Measurements from ENCODE around the gene ALDH1A2. TPM values are rescaled to one million over a fixed set of nuclear protein-coding genes. Genes with fewer than 3 reads are reported as not detected.

The ALDH1A2 gene
- total RNA-seq, 1 experiment from 2014 or later, result 4.0 TPM

DNA sequence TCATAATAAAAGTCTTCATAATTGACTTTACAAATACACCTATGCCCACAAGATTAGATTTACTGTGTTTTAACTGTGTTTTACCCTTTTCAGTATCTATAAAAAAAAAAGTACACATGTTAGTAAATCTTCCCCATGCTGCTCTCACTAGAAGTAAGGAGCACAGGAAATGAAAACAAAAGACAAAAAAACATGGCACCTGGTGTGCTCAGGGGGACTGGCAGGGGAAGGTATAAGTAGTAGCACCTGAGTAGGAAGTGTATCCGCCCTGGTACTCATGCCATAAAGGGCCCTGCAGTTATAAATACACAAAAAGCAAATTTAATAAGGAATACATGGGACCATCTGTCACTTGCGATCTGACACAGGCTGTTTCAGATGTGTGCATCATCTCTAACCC, 8.9 kb upstream of the ALDH1A2 start:
- H3F3A ChIP-seq (ENCODE audit: insufficient read depth, low read depth), result no peaks in the 10 kb centered on the region
- H3K9me3 ChIP-seq (ENCODE audit: insufficient read depth, low read depth), result no peaks in the 10 kb centered on the region
- H3K27ac ChIP-seq, result no peak overlapping the region
- no peak overlapping the region for H2AFZ ChIP-seq
- H3K27me3 ChIP-seq (ENCODE audit: insufficient read depth, low read depth), result no peaks in the 10 kb centered on the region
- ChIA-PET CTCF (no interaction called here), POLR2A (ENCODE audit: unreplicated experiment) (no interaction called here)
- no peaks in the 10 kb centered on the region for H3K9me2 ChIP-seq (ENCODE audit: insufficient read depth)
- H4K20me1 ChIP-seq (ENCODE audit: insufficient read depth), result no peaks in the 10 kb centered on the region
- H3K4me1 ChIP-seq (replicated peaks; ENCODE audit: insufficient read depth), result no peaks in the 10 kb centered on the region
- DNase-seq, result no peak
- H3K36me3 ChIP-seq (ENCODE audit: low read depth), result no peaks in the 10 kb centered on the region
- no peak overlapping the region for H3K4me2 ChIP-seq
- no peak overlapping the region for H3K4me3 ChIP-seq
- no peak for TF ChIP-seq EZH2 (IDR thresholded peaks at IDR 0.05; ENCODE audit: low read depth)
- TF ChIP-seq, protein P1, sequence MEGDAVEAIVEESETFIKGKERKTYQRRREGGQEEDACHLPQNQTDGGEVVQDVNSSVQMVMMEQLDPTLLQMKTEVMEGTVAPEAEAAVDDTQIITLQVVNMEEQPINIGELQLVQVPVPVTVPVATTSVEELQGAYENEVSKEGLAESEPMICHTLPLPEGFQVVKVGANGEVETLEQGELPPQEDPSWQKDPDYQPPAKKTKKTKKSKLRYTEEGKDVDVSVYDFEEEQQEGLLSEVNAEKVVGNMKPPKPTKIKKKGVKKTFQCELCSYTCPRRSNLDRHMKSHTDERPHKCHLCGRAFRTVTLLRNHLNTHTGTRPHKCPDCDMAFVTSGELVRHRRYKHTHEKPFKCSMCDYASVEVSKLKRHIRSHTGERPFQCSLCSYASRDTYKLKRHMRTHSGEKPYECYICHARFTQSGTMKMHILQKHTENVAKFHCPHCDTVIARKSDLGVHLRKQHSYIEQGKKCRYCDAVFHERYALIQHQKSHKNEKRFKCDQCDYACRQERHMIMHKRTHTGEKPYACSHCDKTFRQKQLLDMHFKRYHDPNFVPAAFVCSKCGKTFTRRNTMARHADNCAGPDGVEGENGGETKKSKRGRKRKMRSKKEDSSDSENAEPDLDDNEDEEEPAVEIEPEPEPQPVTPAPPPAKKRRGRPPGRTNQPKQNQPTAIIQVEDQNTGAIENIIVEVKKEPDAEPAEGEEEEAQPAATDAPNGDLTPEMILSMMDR (conservative IDR thresholded peaks at IDR 0.05), result no peak
- intact Hi-C loops (cut with micrococcal nuclease; ENCODE audit: unreplicated experiment), result loop anchor here (5.0 to 10.0 kb wide), 4 partner anchors 207 to 1450 kb away; no protein-coding TSS in a partner anchor
- H3K79me2 ChIP-seq (ENCODE audit: low read depth), result no peaks in the 10 kb centered on the region
- no TSS peak for BruUV-seq (replicated peaks)

DNA sequence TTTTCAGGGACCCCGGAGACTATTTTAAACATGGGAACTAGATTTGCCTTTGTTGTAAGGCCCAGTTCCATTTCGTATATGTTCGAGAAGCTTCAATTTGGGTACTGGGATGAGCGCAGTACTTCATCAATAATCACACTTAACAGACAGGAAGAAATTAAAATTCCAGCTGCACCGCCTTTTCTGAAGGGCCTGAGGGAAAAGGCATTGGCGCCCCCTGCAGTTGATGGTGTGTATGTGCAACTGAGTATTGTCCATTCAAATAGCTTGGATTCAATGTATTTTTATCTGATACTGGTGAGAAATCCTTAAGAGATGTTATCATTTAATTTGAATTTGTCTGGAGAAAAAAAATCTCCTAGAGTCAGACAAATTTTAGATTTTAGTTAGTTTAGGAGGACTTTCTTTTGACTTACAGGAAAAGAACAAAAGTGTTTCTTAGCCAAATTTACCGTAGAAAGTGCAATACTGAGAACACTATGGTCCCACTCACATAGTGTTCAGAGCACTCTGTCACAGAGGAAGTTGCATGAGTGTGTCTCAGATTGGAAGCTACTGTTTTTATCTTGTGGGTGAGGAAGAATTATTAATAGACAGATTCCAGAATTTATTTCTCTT, 5.4 kb upstream of the ALDH1A2 start:
- H3K9me2 ChIP-seq (ENCODE audit: insufficient read depth), result no peaks in the 10 kb centered on the region
- H3K27me3 ChIP-seq (ENCODE audit: insufficient read depth, low read depth), result no peaks in the 10 kb centered on the region
- no peak overlapping the region for H3K27ac ChIP-seq
- H2AFZ ChIP-seq, result no peak overlapping the region
- H3K9me3 ChIP-seq (ENCODE audit: insufficient read depth, low read depth), result no peaks in the 10 kb centered on the region
- no peaks in the 10 kb centered on the region for H3F3A ChIP-seq (ENCODE audit: insufficient read depth, low read depth)
- intact Hi-C loops (cut with micrococcal nuclease; ENCODE audit: unreplicated experiment), result loop anchor here (2.0 to 10.0 kb wide), 5 partner anchors 204 to 1454 kb away; no protein-coding TSS in a partner anchor
- no peaks in the 10 kb centered on the region for H3K36me3 ChIP-seq (ENCODE audit: low read depth)
- ChIA-PET POLR2A (ENCODE audit: unreplicated experiment) (interaction anchor here (0.9 kb wide), 1 partner anchor 1351 kb away, joined by 8 read pairs; no protein-coding TSS in a partner anchor), CTCF (interaction anchor here (0.5 to 2.9 kb wide), 9 partner anchors 77 to 544 kb away, joined by 3 to 26 read pairs (median 5); no protein-coding TSS in a partner anchor)
- no peaks in the 10 kb centered on the region for H4K20me1 ChIP-seq (ENCODE audit: insufficient read depth)
- no peak overlapping the region for H3K4me2 ChIP-seq
- H3K4me1 ChIP-seq (replicated peaks; ENCODE audit: insufficient read depth), result no peaks in the 10 kb centered on the region
- TF ChIP-seq, protein P1 (conservative IDR thresholded peaks at IDR 0.05), result peak; percentile 86
- no peak for TF ChIP-seq EZH2 (IDR thresholded peaks at IDR 0.05; ENCODE audit: low read depth)
- no TSS peak for BruUV-seq (replicated peaks)
- DNase-seq, result peak in 1 of 2 experiments; percentile 57
- no peaks in the 10 kb centered on the region for H3K79me2 ChIP-seq (ENCODE audit: low read depth)
- H3K4me3 ChIP-seq, result no peak overlapping the region

DNA sequence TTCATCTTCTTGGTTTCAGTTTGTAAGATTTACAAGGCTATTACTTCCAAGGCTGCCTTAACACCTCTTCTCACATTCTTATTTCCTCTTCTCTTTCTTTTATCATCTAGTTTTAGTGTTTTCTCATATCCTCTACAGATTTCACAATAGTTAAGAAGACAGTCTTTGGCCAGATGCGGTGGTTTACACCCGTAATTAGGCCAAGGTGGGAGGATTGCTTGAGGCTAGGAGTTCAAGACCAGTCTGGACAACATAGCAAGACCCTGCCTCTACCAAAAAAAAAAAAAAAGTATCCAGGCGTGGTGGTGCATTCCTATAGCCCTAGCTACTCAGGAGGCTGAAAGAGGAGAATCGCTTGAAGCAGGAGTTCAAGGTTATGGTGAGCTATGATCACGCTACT, 3.5 kb upstream of the ALDH1A2 start:
- CTCF ChIA-PET, result interaction anchor here (0.6 to 2.9 kb wide), 3 partner anchors 233 to 1275 kb away, joined by 3 to 26 read pairs (median 3); no protein-coding TSS in a partner anchor
- Histone ChIP-seq H3K9me3 (ENCODE audit: insufficient read depth, low read depth) (no peaks in the 10 kb centered on the region), H3K36me3 (ENCODE audit: low read depth) (no peaks in the 10 kb centered on the region), H3K4me2 (no peak overlapping the region), H3K4me1 (replicated peaks; ENCODE audit: insufficient read depth) (no peaks in the 10 kb centered on the region), H2AFZ (no peak overlapping the region), H3K9me2 (ENCODE audit: insufficient read depth) (no peaks in the 10 kb centered on the region), H3K79me2 (ENCODE audit: low read depth) (no peaks in the 10 kb centered on the region), H3K27ac (no peak overlapping the region), H3K4me3 (no peak overlapping the region), H3K27me3 (ENCODE audit: insufficient read depth, low read depth) (no peaks in the 10 kb centered on the region), H3F3A (ENCODE audit: insufficient read depth, low read depth) (no peaks in the 10 kb centered on the region), H4K20me1 (ENCODE audit: insufficient read depth) (no peaks in the 10 kb centered on the region)
- POLR2A ChIA-PET (ENCODE audit: unreplicated experiment), result no interaction called here
- TF ChIP-seq EZH2 (IDR thresholded peaks at IDR 0.05; ENCODE audit: low read depth), result no peak
- TF ChIP-seq, protein P1 (conservative IDR thresholded peaks at IDR 0.05), result no peak
- no TSS peak for BruUV-seq (replicated peaks)
- no peak for DNase-seq
- intact Hi-C loops (cut with micrococcal nuclease; ENCODE audit: unreplicated experiment), result no loop called here
